Natural killer cell treated with Interleukin-12 subunit alpha and Interleukin-12 subunit beta and Interleukin-15 and Interleukin-18, amount 100 ng/mL, for 72 hours (primary cell): ENCODE results near the gene NUCKS1. TPM values are rescaled to one million over a fixed set of nuclear protein-coding genes. Genes with fewer than 3 reads are reported as not detected.
A peak's percentile ranks its signal among the peaks of the same experiment; 100 is the strongest.

ENCODE experiments used
- ATAC-seq, 2 donors: fragments of 150-1000 bp; cut with Tn5 transposase in 1 of 2; sonication (Bioruptor Pico), chemical (Tn5 transposase) in 1 of 2; 2 replicates each; pipeline ENCODE4 v1.10.0; 2021
- DNase-seq: peaks from one replicate; pipeline ENCODE4 v3.0.0; 2022; ENCODE audit warnings: low spot score
- H3K27ac Mint-ChIP-seq, 2 donors: 1 replicate in 1 of 2; 2 replicates in 1 of 2; pipeline ENCODE4 v1.8.0; 2022; ENCODE audit warnings: mixed read lengths in 2 of 2, mild to moderate bottlenecking in 1 of 2, moderate library complexity in 1 of 2
- H3K27me3 Mint-ChIP-seq, 2 donors: 1 replicate in 1 of 2; 2 replicates in 1 of 2; pipeline ENCODE4 v1.8.0; 2022; ENCODE audit warnings: mixed read lengths in 2 of 2
- H3K36me3 Mint-ChIP-seq: one replicate; pipeline ENCODE4 v1.8.0; 2022; ENCODE audit warnings: mixed read lengths
- H3K4me1 Mint-ChIP-seq, 2 donors: 1 replicate in 1 of 2; 2 replicates in 1 of 2; pipeline ENCODE4 v1.8.0; 2022; ENCODE audit warnings: low read depth in 2 of 2, mixed read lengths in 2 of 2, mild to moderate bottlenecking in 1 of 2
- H3K4me3 Mint-ChIP-seq: one replicate; pipeline ENCODE4 v1.8.0; 2022; ENCODE audit warnings: mixed read lengths
- H3K9me3 Mint-ChIP-seq: 2 replicates; pipeline ENCODE4 v1.8.0; 2022; ENCODE audit warnings: mixed read lengths
- total RNA-seq, 2 donors: library from RNA; stranded (reverse); gene quantifications; one replicate each; pipeline ENCODE4 v1.2.3, GENCODE V29; 2022

Gene NUCKS1
- total RNA-seq, 2 donors from 2014 or later: 95.1 to 156 TPM

DNA sequence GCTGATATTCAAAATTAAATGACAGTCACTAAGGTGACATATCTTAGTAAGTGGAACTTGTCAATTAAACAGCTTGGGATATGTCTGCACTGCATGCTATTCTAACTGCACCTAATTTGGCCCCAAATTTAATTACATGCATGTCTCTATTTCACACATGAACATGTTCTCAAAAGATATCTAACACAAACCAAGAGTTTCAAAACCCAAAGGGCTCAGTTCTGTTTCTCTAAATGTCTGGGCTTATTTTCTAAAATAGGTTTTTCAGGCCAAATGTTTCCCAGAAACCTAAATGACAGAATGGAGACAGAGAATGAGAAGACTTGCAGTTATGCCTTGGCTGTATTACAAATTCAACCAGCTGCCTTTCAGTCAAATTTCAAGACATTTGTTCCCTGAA, 14.0 kb upstream of the NUCKS1 start:
- Mint-ChIP-seq H3K4me3 (no peak overlapping the region), H3K4me1 (peaks cover 27 to 33% of the 10 kb centered on the region in 2 donors), H3K9me3 (no peaks in the 10 kb centered on the region), H3K27ac (peak overlapping the region; percentile 69 to 97), H3K36me3 (peaks cover 14% of the 10 kb centered on the region), H3K27me3 (no peaks in the 10 kb centered on the region)
- DNase-seq: no peak
- no peak for ATAC-seq

DNA sequence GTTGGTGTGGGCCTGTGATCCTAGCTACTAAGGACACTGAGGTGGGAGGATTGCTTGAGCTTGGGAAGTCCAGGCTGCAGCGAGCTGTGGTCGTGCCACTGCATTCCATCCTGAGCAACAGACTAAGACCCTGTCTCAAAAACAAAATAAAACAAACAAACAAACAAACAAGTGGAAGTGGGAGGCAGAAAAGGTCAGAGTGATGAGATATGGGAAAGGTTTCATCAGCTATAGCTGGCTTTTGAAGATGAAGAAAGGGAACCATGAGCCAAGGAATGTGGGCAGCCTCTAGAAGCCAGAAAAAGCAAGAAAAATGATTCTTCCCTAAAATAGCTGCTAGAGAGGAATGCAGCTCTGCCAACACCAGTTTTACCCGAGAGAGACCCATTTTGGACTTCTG, 10.6 kb upstream of the NUCKS1 start:
- ATAC-seq: no peak
- DNase-seq: no peak
- H3K27ac Mint-ChIP-seq: peak overlapping the region; percentile 1 to 6
- peaks cover 10 to 14% of the 10 kb centered on the region in 2 donors for H3K4me1 Mint-ChIP-seq
- H3K36me3 Mint-ChIP-seq: peaks cover 6% of the 10 kb centered on the region
- no peak overlapping the region for H3K4me3 Mint-ChIP-seq
- H3K9me3 Mint-ChIP-seq: no peaks in the 10 kb centered on the region
- H3K27me3 Mint-ChIP-seq: no peaks in the 10 kb centered on the region

- no peaks in the 10 kb centered on the region for H3K9me3 Mint-ChIP-seq
- H3K27ac Mint-ChIP-seq: no peak overlapping the region
- ATAC-seq: no peak
- H3K27me3 Mint-ChIP-seq: no peaks in the 10 kb centered on the region
- peaks cover 6% of the 10 kb centered on the region for H3K36me3 Mint-ChIP-seq
- no peak for DNase-seq
- peaks cover 10 to 14% of the 10 kb centered on the region in 2 donors for H3K4me1 Mint-ChIP-seq
- H3K4me3 Mint-ChIP-seq: no peak overlapping the region
Measured at GRCh38 chr1:205756552-205756951, 6.6 kb upstream of the NUCKS1 start.

DNA sequence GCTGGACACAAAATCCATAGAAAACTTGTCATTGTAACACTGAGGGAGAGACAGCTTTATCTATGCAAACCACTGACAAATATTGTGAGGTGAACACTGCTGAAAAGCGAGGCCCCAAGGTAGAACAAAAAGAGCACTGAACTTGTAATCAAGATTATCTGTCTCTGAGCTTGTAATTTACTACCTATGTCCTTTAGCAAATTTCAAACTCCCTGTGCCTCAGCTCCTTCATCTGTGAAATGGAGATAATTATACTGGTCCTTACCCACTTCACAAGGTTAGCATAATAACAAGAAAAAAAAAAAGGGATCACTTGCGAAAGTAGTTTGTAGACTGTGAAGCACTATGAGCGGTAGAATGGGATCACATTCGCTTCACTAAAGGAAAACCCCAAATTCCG, 4.9 kb upstream of the NUCKS1 start:
- Mint-ChIP-seq H3K27ac (peak overlapping the region in 1 of 2 donors; percentile 69), H3K4me3 (no peak overlapping the region), H3K4me1 (peaks cover 18 to 29% of the 10 kb centered on the region in 2 donors), H3K36me3 (peaks cover 11% of the 10 kb centered on the region), H3K27me3 (no peaks in the 10 kb centered on the region), H3K9me3 (no peaks in the 10 kb centered on the region)
- ATAC-seq: no peak
- DNase-seq: no peak

- peaks cover 40 to 43% of the 10 kb centered on the region in 2 donors for H3K4me1 Mint-ChIP-seq
- ATAC-seq (no peak), DNase-seq (no peak)
- H3K36me3 Mint-ChIP-seq: peaks cover 18% of the 10 kb centered on the region
- H3K9me3 Mint-ChIP-seq: no peaks in the 10 kb centered on the region
- H3K27ac Mint-ChIP-seq: peak overlapping the region; percentile 94 to 96
- H3K27me3 Mint-ChIP-seq: no peaks in the 10 kb centered on the region
- peak overlapping the region; percentile 89 for H3K4me3 Mint-ChIP-seq
Measured at GRCh38 chr1:205751036-205751651, 1.2 kb upstream of the NUCKS1 start.

- H3K9me3 Mint-ChIP-seq: no peaks in the 10 kb centered on the region
- peaks cover 41% of the 10 kb centered on the region in 2 donors for H3K4me1 Mint-ChIP-seq
- DNase-seq: peak; percentile 99
- peak; percentile 92 to 93 for ATAC-seq
- H3K36me3 Mint-ChIP-seq: peaks cover 18% of the 10 kb centered on the region
- H3K4me3 Mint-ChIP-seq: peak overlapping the region; percentile 89
- H3K27me3 Mint-ChIP-seq: no peaks in the 10 kb centered on the region
- peak overlapping the region; percentile 94 to 97 for H3K27ac Mint-ChIP-seq
Measured at GRCh38 chr1:205749234-205750137, 496 bp downstream of the NUCKS1 start.

- H3K9me3 Mint-ChIP-seq: no peaks in the 10 kb centered on the region
- H3K27me3 Mint-ChIP-seq: no peaks in the 10 kb centered on the region
- H3K4me1 Mint-ChIP-seq: peaks cover 42 to 47% of the 10 kb centered on the region in 2 donors
- DNase-seq: no peak
- H3K27ac Mint-ChIP-seq: peak overlapping the region; percentile 92 to 97
- peak overlapping the region; percentile 89 for H3K4me3 Mint-ChIP-seq
- peaks cover 18% of the 10 kb centered on the region for H3K36me3 Mint-ChIP-seq
- ATAC-seq: peak; percentile 1 to 21
Measured at GRCh38 chr1:205748403-205749233, 1.4 kb downstream of the NUCKS1 start.

DNA sequence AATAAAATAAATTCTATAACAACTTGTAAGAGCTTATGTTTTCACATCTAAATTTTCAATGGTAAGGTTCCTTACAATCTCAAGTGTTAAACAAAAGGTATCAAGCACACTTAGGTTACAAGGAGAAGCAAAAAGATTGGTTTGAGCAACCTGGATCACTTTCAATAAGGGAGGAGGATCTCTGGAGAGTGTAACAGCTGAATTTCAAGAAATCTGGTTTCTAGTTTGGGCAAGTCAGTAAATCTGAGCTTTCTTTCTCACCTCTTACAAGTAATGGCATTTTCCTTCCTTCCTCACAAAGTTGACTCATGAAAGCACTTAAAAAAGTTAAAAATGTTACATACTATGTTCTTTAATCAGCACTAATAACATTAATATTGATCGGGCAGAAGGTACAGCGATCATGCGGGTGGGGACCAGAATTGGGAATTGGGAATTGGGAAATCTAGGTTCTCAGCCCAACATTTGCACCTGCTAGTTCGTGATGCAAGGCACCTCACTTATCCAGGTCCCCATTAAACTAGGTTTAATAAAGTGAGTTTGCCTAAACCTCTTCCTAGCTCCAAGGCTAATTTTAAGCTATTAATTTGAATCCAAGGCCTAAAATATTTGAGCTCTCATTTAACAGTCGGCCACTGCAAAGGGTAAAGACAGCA, 3.1 kb downstream of the NUCKS1 start:
- Mint-ChIP-seq H3K27ac (peak overlapping the region; percentile 72 to 84), H3K36me3 (peaks cover 18% of the 10 kb centered on the region), H3K4me3 (peak overlapping the region; percentile 89), H3K4me1 (peaks cover 42 to 44% of the 10 kb centered on the region in 2 donors), H3K27me3 (no peaks in the 10 kb centered on the region), H3K9me3 (no peaks in the 10 kb centered on the region)
- DNase-seq: no peak
- no peak for ATAC-seq

- ATAC-seq: no peak
- H3K27ac Mint-ChIP-seq: peak overlapping the region in 1 of 2 donors; percentile 13
- DNase-seq: no peak
- H3K9me3 Mint-ChIP-seq: no peaks in the 10 kb centered on the region
- H3K4me3 Mint-ChIP-seq: no peak overlapping the region
- peaks cover 36 to 42% of the 10 kb centered on the region in 2 donors for H3K4me1 Mint-ChIP-seq
- H3K27me3 Mint-ChIP-seq: no peaks in the 10 kb centered on the region
- H3K36me3 Mint-ChIP-seq: peaks cover 12% of the 10 kb centered on the region
Measured at GRCh38 chr1:205744403-205744802, 5.6 kb downstream of the NUCKS1 start.

DNA sequence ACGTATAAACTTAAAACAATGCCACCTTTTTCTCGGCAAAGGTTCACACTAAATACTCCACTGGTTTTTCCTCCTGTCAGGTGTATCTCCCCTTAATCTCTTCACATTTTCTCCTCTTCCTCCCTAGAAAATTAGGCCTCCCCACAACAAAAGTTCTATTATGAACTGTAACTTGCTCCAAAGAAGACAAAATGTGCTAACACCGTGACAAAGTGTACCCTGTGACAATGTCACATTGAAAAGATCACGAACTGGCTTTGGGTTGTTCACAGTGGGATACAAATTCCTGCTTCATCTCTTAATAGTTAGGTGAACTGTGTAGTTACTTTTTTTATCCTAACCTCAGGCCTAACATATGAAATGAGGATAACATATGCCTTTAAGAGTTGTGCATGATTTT, 6.0 kb downstream of the NUCKS1 start:
- H3K27ac Mint-ChIP-seq: peak overlapping the region in 1 of 2 donors; percentile 13
- peaks cover 11% of the 10 kb centered on the region for H3K36me3 Mint-ChIP-seq
- ATAC-seq (no peak), DNase-seq (no peak)
- no peak overlapping the region for H3K4me3 Mint-ChIP-seq
- H3K27me3 Mint-ChIP-seq: no peaks in the 10 kb centered on the region
- H3K4me1 Mint-ChIP-seq: peaks cover 40 to 42% of the 10 kb centered on the region in 2 donors
- H3K9me3 Mint-ChIP-seq: no peaks in the 10 kb centered on the region

- no peak for ATAC-seq
- no peaks in the 10 kb centered on the region for H3K9me3 Mint-ChIP-seq
- H3K4me1 Mint-ChIP-seq: peaks cover 28 to 34% of the 10 kb centered on the region in 2 donors
- no peaks in the 10 kb centered on the region for H3K27me3 Mint-ChIP-seq
- H3K36me3 Mint-ChIP-seq: no peaks in the 10 kb centered on the region
- no peak overlapping the region for H3K4me3 Mint-ChIP-seq
- peak overlapping the region in 1 of 2 donors; percentile 43 for H3K27ac Mint-ChIP-seq
- no peak for DNase-seq
Measured at GRCh38 chr1:205741681-205742080, 8.3 kb downstream of the NUCKS1 start.

- ATAC-seq: no peak
- peaks cover 27 to 33% of the 10 kb centered on the region in 2 donors for H3K4me1 Mint-ChIP-seq
- H3K4me3 Mint-ChIP-seq: no peak overlapping the region
- DNase-seq: no peak
- no peaks in the 10 kb centered on the region for H3K36me3 Mint-ChIP-seq
- peak overlapping the region in 1 of 2 donors; percentile 70 for H3K27ac Mint-ChIP-seq
- H3K27me3 Mint-ChIP-seq: no peaks in the 10 kb centered on the region
- no peaks in the 10 kb centered on the region for H3K9me3 Mint-ChIP-seq
Measured at GRCh38 chr1:205739348-205740160, 10.4 kb downstream of the NUCKS1 start.
